Right lobe of liver (tissue), 4 donors: Measurements from ENCODE around the gene DBX1.

Experiments
- CTCF ChIP-seq, 4 donors: fragments of 200-600 bp in 3 of 4; fragments of 450-650 bp in 1 of 4; IDR thresholded peaks; one replicate each; pipeline versions ENCODE4 v1.5.1 to v1.8.0; 2016 to 2022; ENCODE audit warnings: antibody characterized with exemption in 4 of 4, mild to moderate bottlenecking in 2 of 4
- POLR2A ChIP-seq: fragments of 450-650 bp; IDR thresholded peaks from one replicate; pipeline ENCODE4 v1.6.1; 2017; ENCODE audit warnings: antibody characterized with exemption, mild to moderate bottlenecking
- donor health status: DM: no; HTN: no; CAD: no.
- donor health status: DM: no; HTN: no; CAD: no.
- donor health status: DM: no; HTN: yes; CAD: no.

- TF ChIP-seq CTCF (IDR thresholded peaks at IDR 0.05) (no peak), POLR2A (no peak)
Observed at GRCh38 chr11:20122131-20122530, 38.1 kb downstream of the DBX1 start.
